ENCODE measurements around the gene S100A9.

The S100A9 gene

DNA sequence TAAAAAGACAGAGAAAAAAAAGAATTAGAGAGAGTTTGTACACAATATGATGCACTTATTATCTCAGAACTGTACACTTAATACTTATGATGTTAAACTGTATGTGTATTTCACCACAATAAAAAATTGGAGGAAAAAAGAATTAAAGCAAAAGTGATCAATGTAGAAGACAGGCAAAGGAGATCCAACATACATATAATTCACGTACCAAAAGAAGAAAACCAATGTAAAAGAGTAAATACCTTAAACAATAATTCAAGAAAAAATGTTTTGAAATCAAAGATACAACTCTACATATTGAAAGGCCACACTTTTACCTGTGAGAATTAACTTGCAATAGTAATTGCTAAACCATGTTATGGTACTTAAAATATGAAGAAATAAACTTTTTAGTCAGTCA is 35.1 kb upstream of the S100A9 start:
- no peak overlapping the region for H3K4me3 ChIP-seq (ENCODE audit: low read depth, low read length)
- TF ChIP-seq, protein P1, sequence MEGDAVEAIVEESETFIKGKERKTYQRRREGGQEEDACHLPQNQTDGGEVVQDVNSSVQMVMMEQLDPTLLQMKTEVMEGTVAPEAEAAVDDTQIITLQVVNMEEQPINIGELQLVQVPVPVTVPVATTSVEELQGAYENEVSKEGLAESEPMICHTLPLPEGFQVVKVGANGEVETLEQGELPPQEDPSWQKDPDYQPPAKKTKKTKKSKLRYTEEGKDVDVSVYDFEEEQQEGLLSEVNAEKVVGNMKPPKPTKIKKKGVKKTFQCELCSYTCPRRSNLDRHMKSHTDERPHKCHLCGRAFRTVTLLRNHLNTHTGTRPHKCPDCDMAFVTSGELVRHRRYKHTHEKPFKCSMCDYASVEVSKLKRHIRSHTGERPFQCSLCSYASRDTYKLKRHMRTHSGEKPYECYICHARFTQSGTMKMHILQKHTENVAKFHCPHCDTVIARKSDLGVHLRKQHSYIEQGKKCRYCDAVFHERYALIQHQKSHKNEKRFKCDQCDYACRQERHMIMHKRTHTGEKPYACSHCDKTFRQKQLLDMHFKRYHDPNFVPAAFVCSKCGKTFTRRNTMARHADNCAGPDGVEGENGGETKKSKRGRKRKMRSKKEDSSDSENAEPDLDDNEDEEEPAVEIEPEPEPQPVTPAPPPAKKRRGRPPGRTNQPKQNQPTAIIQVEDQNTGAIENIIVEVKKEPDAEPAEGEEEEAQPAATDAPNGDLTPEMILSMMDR (IDR thresholded peaks at IDR 0.05; ENCODE audit: low read depth, low read length): no peak

DNA sequence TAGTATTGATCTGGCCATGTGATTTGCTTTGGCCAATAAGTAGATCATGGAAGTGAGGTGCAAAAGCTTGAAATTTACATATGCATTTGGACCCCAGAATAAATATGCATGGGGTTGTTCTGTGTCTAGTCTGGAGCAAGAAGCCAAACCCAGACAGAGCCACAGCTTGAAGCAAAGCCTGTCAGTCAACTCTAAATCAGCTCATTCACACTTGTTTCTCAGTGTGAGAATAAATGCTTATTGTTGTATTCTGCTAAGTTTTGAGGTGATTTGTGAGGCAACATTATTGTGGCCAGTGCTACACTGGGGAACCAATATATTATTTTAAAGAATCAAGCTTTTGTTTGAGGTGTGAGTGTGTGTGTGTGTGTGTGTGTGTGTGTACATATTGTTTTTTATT is 32.7 kb upstream of the S100A9 start:
- TF ChIP-seq, protein P1 (IDR thresholded peaks at IDR 0.05; ENCODE audit: low read depth, low read length): no peak
- no peak overlapping the region for H3K4me3 ChIP-seq (ENCODE audit: low read depth, low read length)

DNA sequence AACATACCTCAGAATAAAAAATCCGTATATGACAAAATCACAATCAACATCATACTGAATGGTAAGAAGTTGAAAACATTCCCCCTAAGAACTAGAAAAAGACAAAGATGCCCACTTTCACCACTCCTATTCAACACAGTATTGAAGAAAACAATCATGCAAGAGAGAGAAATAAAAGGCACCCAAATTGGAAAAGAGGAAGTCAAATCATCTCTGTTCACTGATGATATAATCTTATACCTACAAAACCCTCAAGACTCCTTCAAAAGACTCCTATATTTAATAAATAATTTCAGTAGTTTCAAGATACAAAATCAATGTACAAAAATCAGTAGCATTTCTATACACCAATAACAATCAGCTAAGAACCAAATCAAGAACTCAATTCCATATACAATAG is 23.8 kb upstream of the S100A9 start:
- no peak overlapping the region for H3K4me3 ChIP-seq (ENCODE audit: low read depth, low read length)
- TF ChIP-seq, protein P1 (IDR thresholded peaks at IDR 0.05; ENCODE audit: low read depth, low read length): no peak

DNA sequence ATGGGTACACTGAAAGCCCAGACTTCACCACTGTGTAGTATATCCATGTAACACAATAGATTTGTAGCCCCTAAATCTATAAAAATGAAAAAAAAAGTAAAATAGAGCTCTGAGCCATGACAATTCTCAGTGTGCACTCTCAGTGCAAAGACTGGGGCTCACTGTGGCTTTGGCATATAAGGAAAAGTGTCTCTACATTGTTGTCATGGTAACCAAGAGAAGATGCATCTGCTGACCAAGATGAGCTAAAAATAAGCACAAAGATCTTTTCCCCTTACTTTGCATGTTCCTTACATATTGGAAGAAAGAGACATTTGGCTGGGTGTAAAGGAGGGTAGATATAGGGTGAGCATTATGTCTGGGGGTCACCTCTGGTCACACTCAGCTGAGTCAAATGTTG is 21.0 kb upstream of the S100A9 start:
- H3K4me3 ChIP-seq (ENCODE audit: low read depth, low read length): no peak overlapping the region
- TF ChIP-seq, protein P1 (IDR thresholded peaks at IDR 0.05; ENCODE audit: low read depth, low read length): no peak

DNA sequence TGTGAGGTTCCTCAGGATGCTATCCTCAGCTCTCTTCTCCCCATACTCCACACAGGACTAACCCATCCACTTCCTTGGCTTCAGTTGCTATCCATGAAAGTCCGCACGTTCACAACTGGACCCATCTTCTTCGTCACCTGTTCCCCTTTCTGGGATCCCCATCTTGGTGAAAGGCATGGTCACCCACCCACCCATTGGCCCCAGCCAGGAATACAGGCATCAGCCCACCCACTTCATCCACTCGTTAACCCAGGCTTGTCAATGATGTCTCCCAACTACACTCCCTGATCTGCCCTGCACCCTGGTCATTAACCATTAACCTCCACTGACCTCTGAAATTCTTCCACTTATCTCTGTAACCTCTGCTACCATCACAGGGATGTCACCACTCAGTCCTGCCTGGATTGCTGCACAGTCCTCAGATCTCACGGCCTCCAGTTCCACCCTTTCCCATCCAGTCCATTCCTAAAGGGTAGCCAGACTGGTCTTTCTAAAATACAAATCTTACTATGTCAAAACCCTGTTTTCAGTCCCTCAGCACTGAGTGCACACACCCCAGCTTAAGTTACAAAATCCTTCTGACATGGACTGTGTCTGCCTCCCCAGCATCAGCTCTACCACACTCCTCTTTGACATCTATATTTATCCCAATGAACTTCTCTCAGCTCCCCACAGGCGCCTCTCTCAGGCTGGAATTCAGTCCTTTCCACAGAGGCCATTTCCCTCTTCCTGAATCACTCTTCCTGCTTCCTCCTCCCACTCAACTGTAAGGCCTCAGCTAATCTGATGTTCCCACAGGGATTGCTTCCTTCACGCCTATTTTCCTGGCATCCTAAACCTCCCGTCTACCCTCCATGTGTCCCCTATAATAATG is 19.4 kb upstream of the S100A9 start:
- TF ChIP-seq, protein P1 (IDR thresholded peaks at IDR 0.05; ENCODE audit: low read depth, low read length): no peak
- no peak overlapping the region for H3K4me3 ChIP-seq (ENCODE audit: low read depth, low read length)

DNA sequence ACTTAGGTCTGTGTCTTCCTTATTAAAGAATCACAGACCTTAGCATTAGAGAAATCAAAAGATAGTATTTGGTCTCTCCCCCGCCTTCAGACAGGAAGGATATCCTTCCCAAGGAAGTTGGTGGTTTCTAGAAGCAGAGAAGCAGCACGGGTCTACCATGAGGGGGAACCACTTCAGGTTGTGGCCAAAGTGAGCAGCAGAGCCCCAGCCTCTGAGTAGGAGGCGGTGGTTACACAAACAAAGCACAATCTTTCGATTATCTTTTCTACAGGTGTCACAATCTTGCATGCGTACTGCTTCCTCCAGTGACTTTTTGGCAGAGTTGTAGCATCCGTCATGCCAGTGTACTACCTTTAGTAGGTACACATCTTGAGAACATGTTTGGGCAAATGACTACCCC is 17.9 kb upstream of the S100A9 start:
- no peak overlapping the region for H3K4me3 ChIP-seq (ENCODE audit: low read depth, low read length)
- TF ChIP-seq, protein P1 (IDR thresholded peaks at IDR 0.05; ENCODE audit: low read depth, low read length): no peak

DNA sequence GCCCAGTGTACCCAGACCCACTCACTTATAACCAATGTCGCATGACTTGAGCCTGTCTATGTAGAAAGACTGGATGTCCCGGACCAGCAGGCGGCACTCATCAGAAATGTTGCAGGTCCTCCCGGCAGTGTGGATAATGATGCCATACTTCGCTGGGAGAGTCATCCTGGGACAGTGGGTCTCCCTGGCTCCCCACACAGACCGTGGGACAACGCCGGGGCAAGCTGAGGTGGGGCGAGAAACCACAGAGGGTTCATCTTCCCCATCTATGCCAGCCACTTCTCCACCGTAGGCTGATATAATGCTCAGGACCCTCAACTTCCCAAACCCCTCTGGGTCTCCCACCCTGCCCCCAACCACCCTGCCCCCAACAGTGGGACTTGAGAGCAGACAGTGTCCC is 17.3 kb upstream of the S100A9 start:
- no peak overlapping the region for H3K4me3 ChIP-seq (ENCODE audit: low read depth, low read length)
- TF ChIP-seq, protein P1 (IDR thresholded peaks at IDR 0.05; ENCODE audit: low read depth, low read length): no peak
